HG02588 (cell line): ENCODE results near the gene SCP2.
"Not testable (repeated sequence)": the region's sequence is repeated elsewhere in the genome, so short reads cannot be mapped to it uniquely, and the experiment has no call there.

ENCODE experiments used
- ATAC-seq: cut with Tn5 transposase; IDR thresholded peaks from one replicate; pipeline ENCODE4 v1.9.1; 2021; ENCODE audit warnings: mild to moderate bottlenecking, moderate library complexity; ENCODE audit not compliant: unreplicated experiment

SCP2 gene

DNA sequence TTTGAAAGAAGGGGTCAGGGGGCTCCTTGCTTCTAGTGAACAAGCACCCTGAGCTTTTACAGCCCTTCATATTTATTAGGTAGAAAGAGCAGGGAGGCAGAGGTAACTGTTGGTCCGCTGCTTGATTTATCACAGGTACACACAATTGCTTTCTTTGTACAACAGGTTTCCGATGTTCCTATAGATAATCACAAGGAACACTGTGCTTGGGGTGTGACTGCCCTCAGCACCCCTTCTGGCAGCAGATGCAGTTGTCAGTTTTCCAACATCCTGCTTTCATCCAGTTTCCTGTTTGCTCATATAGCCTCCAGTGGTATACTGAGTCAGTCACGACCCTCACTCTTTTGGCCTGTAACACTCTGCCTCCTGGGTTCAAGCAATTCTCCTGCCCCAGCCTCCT, 40.6 kb downstream of the SCP2 start:
- ATAC-seq = no peak

DNA sequence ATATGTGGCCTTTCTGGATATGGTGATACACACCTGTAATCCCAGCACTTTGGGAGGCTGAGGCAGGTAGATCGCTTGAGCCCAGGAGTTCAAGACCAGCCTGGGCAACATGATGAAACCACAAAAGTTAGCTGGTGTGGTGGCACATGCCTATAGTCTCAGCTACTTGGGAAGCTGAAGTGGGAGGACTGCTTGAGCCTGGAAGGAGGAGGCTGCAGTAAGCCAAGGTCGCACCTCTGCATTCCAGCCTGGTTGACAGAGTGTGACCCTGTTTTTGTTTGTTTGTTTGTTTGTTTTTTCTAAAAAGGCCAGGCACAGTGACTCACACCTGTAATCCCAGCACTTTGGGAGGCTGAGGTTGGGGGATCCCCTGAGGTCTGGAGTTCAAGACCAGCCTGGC, 42.2 kb downstream of the SCP2 start:
- ATAC-seq = not testable (repeated sequence)

GRCh38 chr1:52970149-52970548, 43.1 kb downstream of the SCP2 start:
- no peak for ATAC-seq

- no peak for ATAC-seq
Measured at GRCh38 chr1:52973841-52974240, 46.8 kb downstream of the SCP2 start.

DNA sequence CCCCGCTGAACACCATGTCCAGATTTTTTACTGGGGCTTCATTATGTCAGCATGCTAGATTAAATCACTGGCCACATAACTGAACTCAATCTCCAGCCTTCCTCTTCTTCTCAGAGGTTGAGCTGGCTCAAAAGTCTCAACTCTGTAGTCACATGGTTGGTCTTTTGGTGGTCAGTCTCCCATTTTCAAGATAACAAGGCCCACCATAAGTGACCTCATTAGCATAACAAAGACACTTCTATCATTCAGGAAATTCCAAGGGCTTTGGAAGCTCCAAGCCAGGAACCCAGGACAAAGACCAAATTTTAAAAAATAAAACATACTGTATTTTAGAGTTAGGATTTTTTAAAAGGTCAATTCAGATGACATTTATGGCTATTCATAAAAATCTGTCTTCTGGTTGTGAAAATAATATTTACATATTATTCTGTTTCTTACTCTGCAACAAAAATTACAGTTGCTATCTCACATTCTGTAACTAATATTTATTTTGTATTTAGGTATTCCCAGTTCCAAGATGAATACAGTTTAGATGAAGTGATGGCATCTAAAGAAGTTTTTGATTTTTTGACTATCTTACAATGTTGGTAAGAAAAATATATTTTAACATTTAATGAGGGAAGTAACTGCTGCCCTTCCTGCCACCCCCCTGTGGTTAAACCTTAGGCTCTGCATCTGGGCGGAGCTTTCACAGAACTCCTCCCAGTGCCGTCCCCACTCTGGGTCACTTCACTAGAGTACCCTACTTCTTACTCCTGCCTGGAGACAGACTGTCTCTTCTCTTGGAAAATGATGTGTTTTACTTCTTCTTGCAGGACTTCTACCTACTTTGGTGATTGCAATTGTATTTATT, 49.3 kb downstream of the SCP2 start:
- no peak for ATAC-seq

DNA sequence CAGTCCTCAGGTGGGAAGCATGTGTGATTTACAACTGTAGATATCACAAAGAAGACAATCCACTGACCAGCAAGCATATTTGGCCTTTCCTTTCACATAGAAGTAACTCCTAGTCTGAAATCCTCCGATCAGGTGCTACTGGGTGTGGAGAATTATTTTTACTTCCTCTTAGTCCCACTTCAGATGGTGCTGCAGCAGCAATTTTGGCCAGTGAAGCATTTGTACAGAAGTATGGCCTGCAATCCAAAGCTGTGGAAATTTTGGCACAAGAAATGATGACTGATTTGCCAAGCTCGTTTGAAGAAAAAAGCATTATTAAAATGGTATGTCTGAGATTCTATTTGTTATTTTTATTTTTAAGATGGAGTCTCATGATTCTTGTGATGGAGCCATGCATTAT, 51.0 kb downstream of the SCP2 start:
- ATAC-seq = no peak

DNA sequence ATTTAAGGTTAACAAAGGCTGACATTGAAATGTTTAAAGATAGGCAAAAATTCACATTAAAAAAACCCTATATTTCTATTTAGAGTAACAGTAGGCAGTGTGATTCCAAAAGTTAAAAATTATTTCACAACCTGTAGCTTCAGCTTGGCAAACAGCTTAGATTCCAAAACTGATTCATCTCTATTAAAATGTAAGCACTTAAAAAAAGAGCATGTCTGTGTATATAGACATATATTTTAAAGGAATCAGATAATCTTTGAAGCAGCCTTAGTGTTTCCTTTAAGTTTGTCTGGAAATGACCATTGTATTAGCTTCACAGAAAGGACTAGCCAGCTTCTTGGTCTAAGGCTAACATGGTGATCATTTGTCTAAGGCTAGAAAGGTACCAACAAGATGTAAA, 65.7 kb downstream of the SCP2 start:
- ATAC-seq = not testable (repeated sequence)

DNA sequence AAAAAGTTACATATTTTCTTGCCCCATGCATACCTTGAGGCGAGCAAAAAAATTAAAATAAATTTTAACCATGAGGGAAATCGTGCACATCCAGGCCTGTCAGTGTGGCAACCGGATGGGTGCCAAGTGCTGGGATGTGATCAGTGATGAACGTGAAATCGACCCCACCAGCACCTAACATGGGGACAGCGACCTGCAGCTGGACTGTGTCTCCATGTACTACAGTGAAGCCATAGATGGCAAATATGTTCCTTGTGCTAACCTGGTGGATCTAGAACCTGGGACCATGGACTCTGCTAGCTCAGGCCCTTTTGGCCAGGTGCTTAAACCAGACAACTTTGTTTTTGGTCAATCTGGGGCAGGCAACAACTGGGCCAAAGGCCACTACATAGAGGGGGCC, 67.6 kb downstream of the SCP2 start:
- no peak for ATAC-seq

- no peak for ATAC-seq
Measured at GRCh38 chr1:52996653-52997052, 69.6 kb downstream of the SCP2 start.

DNA sequence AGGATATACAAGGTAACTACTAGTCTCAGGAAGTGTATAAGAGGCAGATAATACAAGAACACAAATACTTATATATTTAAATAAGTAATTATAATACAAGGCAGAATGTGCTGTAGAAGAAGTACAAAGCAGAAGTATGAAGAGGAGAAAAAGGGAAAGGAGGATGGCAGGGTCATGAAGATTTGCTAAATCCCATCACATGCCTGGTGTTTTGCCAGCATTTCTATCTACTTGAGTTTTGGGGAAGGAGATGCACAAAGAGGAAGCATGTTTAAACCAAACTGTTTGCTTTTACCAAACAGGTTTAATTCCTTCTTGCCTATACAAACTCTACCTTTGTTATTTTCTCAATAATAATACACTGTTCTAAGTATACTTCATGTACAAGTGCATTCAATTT, 74.1 kb downstream of the SCP2 start:
- no peak for ATAC-seq

DNA sequence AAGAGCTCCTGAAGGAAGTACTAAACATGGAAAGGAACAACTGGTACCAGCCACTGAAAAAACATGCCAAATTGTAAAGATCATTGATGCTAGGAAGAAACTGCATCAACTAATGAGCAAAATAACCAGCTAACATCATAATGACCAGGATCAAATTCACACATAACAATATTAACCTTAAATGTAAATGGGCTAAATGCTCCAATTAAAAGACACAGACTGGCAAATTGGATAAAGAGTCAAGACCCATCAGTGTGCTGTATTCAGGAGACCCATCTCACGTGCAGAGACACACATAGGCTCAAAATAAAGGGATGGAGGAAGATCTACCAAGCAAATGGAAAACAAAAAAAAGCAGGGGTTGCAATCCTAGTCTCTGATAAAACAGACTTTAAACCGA, 79.5 kb downstream of the SCP2 start:
- not testable (repeated sequence) for ATAC-seq

- not testable (repeated sequence) for ATAC-seq
Measured at GRCh38 chr1:53010247-53010646, 83.2 kb downstream of the SCP2 start.

DNA sequence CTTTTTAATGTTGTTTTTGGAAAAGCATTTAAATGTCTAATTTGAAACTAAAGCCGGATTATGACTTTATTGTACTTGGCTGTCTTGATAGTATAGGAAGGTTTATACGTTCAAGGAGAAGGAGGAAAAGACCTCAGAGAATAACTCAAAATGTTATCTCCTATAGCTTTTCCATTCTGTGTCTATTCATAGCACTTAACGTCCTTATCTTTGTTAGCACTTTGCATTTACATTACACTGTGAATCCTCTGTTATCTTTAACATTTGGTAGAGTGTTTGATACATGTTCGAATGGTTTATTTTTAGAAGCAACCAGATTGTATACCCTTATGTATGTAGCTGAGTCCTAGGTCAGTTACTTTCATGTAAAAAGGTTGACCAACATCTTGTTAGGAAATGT, 84.1 kb downstream of the SCP2 start:
- no peak for ATAC-seq

DNA sequence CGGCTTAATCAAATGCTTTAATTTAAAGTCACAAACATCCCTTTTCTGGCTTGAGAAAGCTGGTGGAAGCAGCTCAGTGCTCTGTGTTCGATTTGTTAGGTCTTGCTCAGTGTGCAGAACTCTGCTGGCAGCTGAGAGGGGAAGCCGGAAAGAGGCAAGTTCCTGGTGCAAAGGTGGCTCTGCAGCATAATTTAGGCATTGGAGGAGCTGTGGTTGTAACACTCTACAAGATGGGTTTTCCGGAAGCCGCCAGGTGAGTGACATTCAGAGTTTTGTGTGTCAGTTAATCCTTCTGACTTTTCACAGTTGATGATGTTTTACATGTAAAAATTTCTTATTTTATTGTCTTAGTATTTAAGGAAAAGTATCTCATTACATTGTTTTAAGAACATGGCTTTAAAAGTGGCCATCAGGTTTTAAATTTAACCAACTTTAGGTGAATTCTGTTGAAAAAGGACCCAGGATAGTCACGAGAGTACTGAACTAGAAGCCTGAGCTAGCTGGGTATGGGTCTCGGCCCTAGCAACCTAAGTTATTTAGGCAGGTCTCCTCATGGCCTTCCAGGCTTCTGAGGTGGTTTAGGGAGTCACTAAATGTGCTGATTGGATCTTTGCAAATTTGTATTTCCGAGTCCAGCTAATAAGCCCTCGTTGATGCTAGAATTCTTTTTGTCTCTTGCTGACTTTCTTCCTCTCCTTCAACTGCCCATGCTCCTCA, 87.9 kb downstream of the SCP2 start:
- peak; percentile 65 for ATAC-seq

GRCh38 chr1:53015508-53015860, 88.4 kb downstream of the SCP2 start:
- ATAC-seq = no peak

GRCh38 chr1:53016705-53017104, 89.6 kb downstream of the SCP2 start:
- ATAC-seq = no peak

DNA sequence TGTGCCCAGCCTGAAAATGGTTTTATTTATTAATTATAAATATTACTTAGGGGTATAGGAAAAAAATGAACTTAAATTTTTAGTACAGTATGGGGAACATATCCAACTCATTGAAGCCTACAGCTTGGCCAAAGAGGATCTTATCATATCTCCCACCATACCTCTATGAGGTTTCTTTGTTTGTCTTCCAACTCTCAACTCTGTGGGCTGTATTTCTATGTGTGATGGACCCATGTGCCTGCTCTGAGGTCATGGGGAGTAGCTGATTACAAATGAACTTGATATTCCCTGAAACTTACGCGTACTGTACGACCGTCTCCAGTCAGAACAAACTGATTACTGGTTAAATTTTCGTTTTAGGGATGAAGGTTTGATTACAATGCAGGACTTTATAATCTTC, 93.5 kb downstream of the SCP2 start:
- ATAC-seq = no peak

GRCh38 chr1:53022179-53022578, 95.1 kb downstream of the SCP2 start:
- ATAC-seq = no peak

DNA sequence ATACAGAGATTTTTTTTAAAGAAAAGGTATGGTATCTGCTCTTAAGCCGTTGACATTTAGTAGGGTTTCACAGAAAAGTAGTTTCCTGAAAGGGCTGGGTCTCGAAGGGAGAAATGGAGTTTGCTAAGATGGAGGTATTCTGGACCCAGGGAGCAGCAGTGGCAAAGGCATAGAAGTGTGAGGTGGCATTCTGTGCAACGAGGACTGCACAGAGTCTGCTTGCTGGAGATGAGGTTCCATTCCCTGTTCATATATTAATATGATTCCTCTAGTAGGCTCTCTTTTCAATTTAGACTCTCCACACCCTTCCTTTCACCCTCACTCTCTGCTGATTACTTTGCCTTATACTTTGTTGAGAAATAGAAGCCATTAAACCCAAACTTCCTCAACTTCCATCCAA, 96.5 kb downstream of the SCP2 start:
- ATAC-seq = no peak

GRCh38 chr1:53024117-53024516, 97.0 kb downstream of the SCP2 start:
- ATAC-seq = no peak

DNA sequence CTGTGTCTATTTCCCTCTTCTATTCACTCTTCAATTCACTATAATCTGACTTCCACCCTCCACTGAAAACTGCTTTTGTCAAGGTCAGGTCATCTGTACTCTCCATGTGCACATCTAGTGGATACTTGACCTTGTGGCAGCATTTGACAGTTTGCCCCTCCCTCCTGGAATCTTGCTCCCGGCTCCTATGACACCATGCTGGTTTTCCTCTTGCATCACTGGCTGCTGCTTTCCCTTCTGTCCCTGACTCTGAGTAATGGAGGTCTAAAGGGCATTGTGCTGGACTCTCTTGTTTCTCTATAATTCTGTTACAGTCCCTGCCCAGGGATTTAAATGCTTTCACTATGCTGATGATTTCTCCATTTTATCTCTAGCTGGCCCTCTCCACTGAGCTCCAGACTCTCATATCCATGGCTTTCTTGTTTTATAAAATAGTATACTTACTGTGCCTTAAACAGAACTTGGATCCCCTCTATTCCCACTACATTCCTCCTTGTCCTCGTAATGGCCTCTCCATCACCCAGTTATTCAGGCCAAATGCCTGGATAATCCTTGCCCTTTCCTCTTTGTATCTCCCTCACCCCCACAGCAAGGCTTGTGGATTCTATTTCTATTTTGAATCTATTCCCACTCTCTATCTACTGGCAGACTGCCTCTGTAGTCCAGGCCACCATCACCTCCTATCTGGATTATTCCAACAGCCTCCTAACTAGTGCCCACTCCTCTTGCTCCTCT, 98.1 kb downstream of the SCP2 start:
- ATAC-seq = no peak

DNA sequence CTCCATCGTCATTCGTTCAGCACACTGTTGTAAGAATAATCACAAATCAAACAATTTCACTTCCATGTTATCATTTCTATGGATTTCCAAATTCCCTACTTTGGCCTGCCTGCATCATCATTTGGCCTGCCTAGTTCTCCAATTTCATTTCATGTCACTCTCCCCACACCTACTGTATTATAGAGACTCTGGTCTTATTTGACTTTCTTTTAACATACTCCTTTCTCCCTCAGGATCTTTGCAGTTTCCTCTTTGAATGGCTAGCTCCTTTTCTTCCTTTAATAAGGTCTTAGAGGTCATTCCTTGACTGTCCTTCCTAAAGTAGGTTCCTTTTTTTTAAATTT, 98.7 kb downstream of the SCP2 start:
- ATAC-seq = no peak
